Body of pancreas (tissue), 4 donors: Measurements from ENCODE around the gene VAMP2. TPM values are rescaled to one million over a fixed set of nuclear protein-coding genes. Genes with fewer than 3 reads are reported as not detected.

Experiments
- ATAC-seq: fragments of 150-250 bp; one replicate; pipeline ENCODE4 v1.9.1; 2016
- DNase-seq, 4 donors: peaks; one replicate each; pipeline ENCODE4 v3.0.0-alpha.2; 2019
- H3K27ac ChIP-seq, 4 donors: fragments of 200-600 bp; sonication (generic); 1 replicate in 3 of 4; 2 replicates in 1 of 4; pipeline versions ENCODE4 v1.5.1 to v1.6.1; 2016 to 2019; ENCODE audit warnings: mild to moderate bottlenecking in 1 of 4, mixed read lengths in 1 of 4, moderate library complexity in 1 of 4
- H3K27me3 ChIP-seq, 2 donors: fragments of 200-600 bp; sonication (generic); one replicate each; pipeline ENCODE4 v1.6.0; 2016; ENCODE audit warnings: mild to moderate bottlenecking in 1 of 2
- H3K36me3 ChIP-seq, 2 donors: fragments of 200-600 bp; sonication (generic); replicated peaks in 1 of 2; 2 replicates each; pipeline ENCODE4 v1.5.1; 2016; ENCODE audit warnings: low read depth in 2 of 2; ENCODE audit not compliant: insufficient read depth in 1 of 2
- H3K4me1 ChIP-seq: fragments of 200-600 bp; sonication (generic); one replicate; pipeline ENCODE4 v1.6.0; 2016
- H3K4me3 ChIP-seq, 2 donors: fragments of 200-600 bp; sonication (generic); 1 replicate in 1 of 2; 2 replicates in 1 of 2; pipeline ENCODE4 v1.5.1; 2016 to 2019
- H3K9me3 ChIP-seq, 3 donors: fragments of 200-600 bp; sonication (generic); 1 replicate in 2 of 3; 2 replicates in 1 of 3; pipeline ENCODE4 v1.5.1; 2016
- CTCF ChIP-seq, 7 experiments: fragments of 450-650 bp in 4 of 7; fragments of 200-600 bp in 3 of 7; sonication (generic) in 3 of 7; IDR thresholded peaks; one replicate each; pipeline ENCODE4 v1.5.1; 2016 to 2019; ENCODE audit warnings: antibody characterized with exemption in 7 of 7
- POLR2A ChIP-seq, 3 donors: fragments of 450-650 bp; IDR thresholded peaks; one replicate each; pipeline ENCODE4 v1.6.1; 2016; ENCODE audit warnings: antibody characterized with exemption in 3 of 3, mild to moderate bottlenecking in 2 of 3
- WGBS, 2 donors: methylation state at CpG; one replicate each; pipeline ENCODE4 v1.1.5; 2017; 5-methylcytosine and 5-hydroxymethylcytosine counted together
- intact Hi-C: fragments of 100-400 bp; cut with DNase I; formaldehyde crosslinking; loops from one replicate; pipeline ENCODE4 v1.15.1; 2023
- total RNA-seq, 2 donors: library from RNA; depleted of rRNA; stranded (reverse); fragments of >200 nt; gene quantifications; one replicate each; pipeline ENCODE4 v1.1.0, GENCODE V29; 2016

The VAMP2 gene
- total RNA-seq, 2 donors from 2014 or later: 16.3 to 26.4 TPM

GRCh38 chr17:8159032-8159400, 3.7 kb downstream of the VAMP2 start:
- TF ChIP-seq CTCF (IDR thresholded peaks at IDR 0.05) (no peak), POLR2A (IDR thresholded peaks at IDR 0.05) (no peak)
- Histone ChIP-seq H3K9me3 (no peaks in the 10 kb centered on the region), H3K36me3 (no peaks in the 10 kb centered on the region), H3K27ac (peak overlapping the region in 3 of 4 donors; percentile 98 to 100 (median 99)), H3K27me3 (no peaks in the 10 kb centered on the region), H3K4me3 (no peak overlapping the region), H3K4me1 (peaks cover 62% of the 10 kb centered on the region)
- DNase-seq (no peak), ATAC-seq (no peak)
- WGBS, 2 donors: 46% methylated on average over 3 of the region's 3 CpGs
- intact Hi-C loops: no loop called here

- ATAC-seq: no peak
- Histone ChIP-seq H3K27me3 (no peaks in the 10 kb centered on the region), H3K36me3 (no peaks in the 10 kb centered on the region), H3K9me3 (no peaks in the 10 kb centered on the region), H3K27ac (peak overlapping the region; percentile 98 to 100 (median 99)), H3K4me1 (peaks cover 62% of the 10 kb centered on the region), H3K4me3 (no peak overlapping the region)
- DNase-seq: peak; percentile 94 to 96 (median 95)
- intact Hi-C loops: no loop called here
- WGBS, 2 donors: 34 to 38% methylated on average over 16 to 20 of the region's 20 CpGs
- TF ChIP-seq CTCF (IDR thresholded peaks at IDR 0.05): peak in 4 of 7 experiments; percentile 83 to 96 (median 90)
- peak in 1 of 3 donors; percentile 45 for TF ChIP-seq POLR2A (IDR thresholded peaks at IDR 0.05)
Measured at GRCh38 chr17:8158267-8159031, 4.3 kb downstream of the VAMP2 start.

- no peaks in the 10 kb centered on the region for H3K9me3 ChIP-seq
- 0 to 1% methylated on average over 17 to 59 of the region's 59 CpGs for WGBS, 2 donors
- peaks cover 68% of the 10 kb centered on the region for H3K4me1 ChIP-seq
- peak overlapping the region; percentile 99 to 100 (median 100) for H3K27ac ChIP-seq
- no peaks in the 10 kb centered on the region for H3K36me3 ChIP-seq
- ATAC-seq (peak; percentile 69), DNase-seq (peak; percentile 100)
- TF ChIP-seq CTCF (IDR thresholded peaks at IDR 0.05): peak in 1 of 7 experiments; percentile 5
- peak in 1 of 3 donors; percentile 100 for TF ChIP-seq POLR2A (IDR thresholded peaks at IDR 0.05)
- no peaks in the 10 kb centered on the region for H3K27me3 ChIP-seq
- peak overlapping the region; percentile 32 to 96 for H3K4me3 ChIP-seq
- intact Hi-C loops: no loop called here
Measured at GRCh38 chr17:8156246-8156992, 6.3 kb downstream of the VAMP2 start.

- intact Hi-C loops: no loop called here
- WGBS, 2 donors: 0 to 1% methylated on average over 4 to 11 of the region's 11 CpGs
- no peaks in the 10 kb centered on the region for H3K36me3 ChIP-seq
- H3K9me3 ChIP-seq: no peaks in the 10 kb centered on the region
- TF ChIP-seq CTCF (IDR thresholded peaks at IDR 0.05): no peak
- no peak for TF ChIP-seq POLR2A (IDR thresholded peaks at IDR 0.05)
- H3K4me1 ChIP-seq: peaks cover 68% of the 10 kb centered on the region
- H3K27me3 ChIP-seq: no peaks in the 10 kb centered on the region
- peak overlapping the region; percentile 99 to 100 (median 100) for H3K27ac ChIP-seq
- ATAC-seq (no peak), DNase-seq (peak in 1 of 4 donors; percentile 47)
- peak overlapping the region; percentile 32 to 96 for H3K4me3 ChIP-seq
Measured at GRCh38 chr17:8155996-8156245, 6.8 kb downstream of the VAMP2 start.
